Thyroid gland (tissue), 4 donors: ENCODE measurements around the gene RELT. TPM values are rescaled to one million over a fixed set of nuclear protein-coding genes. Genes with fewer than 3 reads are reported as not detected.
"Not testable (repeated sequence)": the region's sequence is repeated elsewhere in the genome, so short reads cannot be mapped to it uniquely, and the experiment has no call there.

ENCODE experiments used
- DNase-seq, 2 donors: peaks; one replicate each; pipeline ENCODE4 v3.0.0-alpha.2; 2019
- H3K27ac ChIP-seq, 3 donors: fragments of 200-600 bp; sonication (generic); 1 replicate in 2 of 3; 2 replicates in 1 of 3; pipeline ENCODE4 v1.5.1; 2016 to 2019; ENCODE audit warnings: mild to moderate bottlenecking in 1 of 3, moderate library complexity in 1 of 3
- H3K27me3 ChIP-seq: fragments of 200-600 bp; sonication (generic); one replicate; pipeline ENCODE4 v1.5.1; 2019
- H3K36me3 ChIP-seq, 2 donors: fragments of 200-600 bp; sonication (generic); one replicate each; pipeline ENCODE4 v1.5.1; 2016 to 2019
- H3K4me1 ChIP-seq, 2 donors: fragments of 200-600 bp; sonication (generic); one replicate each; pipeline ENCODE4 v1.5.1; 2017 to 2019
- H3K4me3 ChIP-seq, 3 donors: fragments of 200-600 bp; sonication (generic); replicated peaks in 1 of 3; 1 replicate in 2 of 3; 2 replicates in 1 of 3; pipeline ENCODE4 v1.5.1; 2016; ENCODE audit warnings: mild to moderate bottlenecking in 1 of 3
- H3K9me3 ChIP-seq: fragments of 200-600 bp; sonication (generic); one replicate; pipeline ENCODE4 v1.5.1; 2017
- POLR2A ChIP-seq, 2 donors: fragments of 450-650 bp; IDR thresholded peaks; one replicate each; pipeline ENCODE4 v1.6.1; 2017; ENCODE audit warnings: antibody characterized with exemption in 2 of 2, mild to moderate bottlenecking in 2 of 2, moderate library complexity in 1 of 2
- WGBS, 2 donors: methylation state at CpG; one replicate each; pipeline ENCODE4 v1.1.5; 2017; 5-methylcytosine and 5-hydroxymethylcytosine counted together
- intact Hi-C: fragments of 100-400 bp; cut with DNase I; formaldehyde crosslinking; loops from one replicate; pipeline ENCODE4 v1.15.1; 2023
- total RNA-seq, 4 donors: library from RNA; depleted of rRNA; stranded (reverse); fragments of >200 nt; gene quantifications; one replicate each; pipeline ENCODE4 v1.2.3, GENCODE V29; 2016
- TF ChIP-seq, protein P1 (sequence below), 6 experiments: fragments of 200-600 bp in 3 of 6; fragments of 450-650 bp in 3 of 6; sonication (generic) in 3 of 6; IDR thresholded peaks; one replicate each; pipeline ENCODE4 v1.5.1; 2016 to 2019; ENCODE audit warnings: antibody characterized with exemption in 6 of 6, mild to moderate bottlenecking in 2 of 6, inconsistent platforms in 1 of 6, moderate library complexity in 1 of 6

The RELT gene
- total RNA-seq, 4 donors from 2014 or later: 1.6 to 3.5 (median 1.9) TPM

DNA sequence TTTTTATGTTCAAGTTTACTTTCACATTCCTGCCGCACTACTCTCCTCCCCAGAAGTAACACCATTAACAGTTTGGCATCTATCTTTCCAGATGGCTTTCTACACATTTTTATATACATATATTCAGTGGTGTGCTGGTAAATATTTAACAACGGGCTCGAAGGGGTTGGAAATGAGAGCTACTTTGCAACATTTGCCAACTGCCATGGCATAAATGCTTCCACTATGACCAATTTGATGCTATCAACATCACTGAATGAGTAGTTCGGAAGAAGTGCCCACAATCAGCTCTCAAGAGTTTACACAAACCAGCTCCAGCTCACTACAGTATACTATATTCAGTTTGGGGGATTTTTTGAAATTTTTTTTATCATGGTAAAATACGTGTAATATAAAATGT is 55.2 kb downstream of the RELT start:
- Histone ChIP-seq H3K4me3 (no peak overlapping the region), H3K9me3 (no peaks in the 10 kb centered on the region), H3K27ac (no peak overlapping the region), H3K27me3 (no peaks in the 10 kb centered on the region), H3K4me1 (peaks cover 0 to 7% of the 10 kb centered on the region in 2 donors), H3K36me3 (no peaks in the 10 kb centered on the region)
- no peak for DNase-seq
- WGBS, 2 donors: 93 to 95% methylated on average over 5 of the region's 5 CpGs
- TF ChIP-seq, protein P1, sequence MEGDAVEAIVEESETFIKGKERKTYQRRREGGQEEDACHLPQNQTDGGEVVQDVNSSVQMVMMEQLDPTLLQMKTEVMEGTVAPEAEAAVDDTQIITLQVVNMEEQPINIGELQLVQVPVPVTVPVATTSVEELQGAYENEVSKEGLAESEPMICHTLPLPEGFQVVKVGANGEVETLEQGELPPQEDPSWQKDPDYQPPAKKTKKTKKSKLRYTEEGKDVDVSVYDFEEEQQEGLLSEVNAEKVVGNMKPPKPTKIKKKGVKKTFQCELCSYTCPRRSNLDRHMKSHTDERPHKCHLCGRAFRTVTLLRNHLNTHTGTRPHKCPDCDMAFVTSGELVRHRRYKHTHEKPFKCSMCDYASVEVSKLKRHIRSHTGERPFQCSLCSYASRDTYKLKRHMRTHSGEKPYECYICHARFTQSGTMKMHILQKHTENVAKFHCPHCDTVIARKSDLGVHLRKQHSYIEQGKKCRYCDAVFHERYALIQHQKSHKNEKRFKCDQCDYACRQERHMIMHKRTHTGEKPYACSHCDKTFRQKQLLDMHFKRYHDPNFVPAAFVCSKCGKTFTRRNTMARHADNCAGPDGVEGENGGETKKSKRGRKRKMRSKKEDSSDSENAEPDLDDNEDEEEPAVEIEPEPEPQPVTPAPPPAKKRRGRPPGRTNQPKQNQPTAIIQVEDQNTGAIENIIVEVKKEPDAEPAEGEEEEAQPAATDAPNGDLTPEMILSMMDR (IDR thresholded peaks at IDR 0.05): no peak
- no peak for TF ChIP-seq POLR2A (IDR thresholded peaks at IDR 0.05)
- intact Hi-C loops: no loop called here

- intact Hi-C loops, H3K4me1 ChIP-seq, H3K36me3 ChIP-seq, H3K9me3 ChIP-seq, H3K27ac ChIP-seq, H3K27me3 ChIP-seq, H3K4me3 ChIP-seq, DNase-seq: not testable (repeated sequence)
- 95 to 98% methylated on average over 4 of the region's 4 CpGs for WGBS, 2 donors
Observed at GRCh38 chr11:73436859-73437258, 60.7 kb downstream of the RELT start.

- intact Hi-C loops: no loop called here
- Histone ChIP-seq H3K27ac (no peak overlapping the region), H3K9me3 (no peaks in the 10 kb centered on the region), H3K36me3 (no peaks in the 10 kb centered on the region), H3K4me1 (peaks cover 0 to 9% of the 10 kb centered on the region in 2 donors), H3K4me3 (no peak overlapping the region), H3K27me3 (no peaks in the 10 kb centered on the region)
- 84 to 89% methylated on average over 5 of the region's 5 CpGs for WGBS, 2 donors
- DNase-seq: no peak
- TF ChIP-seq POLR2A (IDR thresholded peaks at IDR 0.05): no peak
- TF ChIP-seq, protein P1 (IDR thresholded peaks at IDR 0.05): no peak
Observed at GRCh38 chr11:73439002-73439843, 63.0 kb downstream of the RELT start.

DNA sequence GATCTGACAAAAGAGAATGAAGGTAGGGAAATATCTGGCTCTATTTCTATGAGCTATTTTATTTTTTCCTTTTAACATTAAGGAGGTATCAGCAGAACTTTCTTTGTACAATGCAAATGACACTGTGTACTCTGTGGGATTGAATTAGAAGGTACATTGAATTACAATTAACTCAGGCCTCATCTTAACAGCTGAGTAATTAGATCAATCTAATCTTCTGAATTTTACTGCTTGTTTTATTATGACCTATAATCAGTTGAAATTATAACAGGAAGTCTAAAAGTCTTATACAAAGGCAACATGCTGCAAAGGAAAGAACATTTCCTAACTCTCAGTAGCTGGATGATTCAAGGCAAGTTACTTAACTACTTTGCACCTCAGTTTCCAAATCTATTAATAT is 69.8 kb downstream of the RELT start:
- Histone ChIP-seq H3K4me3 (no peak overlapping the region), H3K27ac (no peak overlapping the region), H3K36me3 (no peaks in the 10 kb centered on the region), H3K9me3 (no peaks in the 10 kb centered on the region), H3K27me3 (no peaks in the 10 kb centered on the region), H3K4me1 (no peaks in the 10 kb centered on the region)
- intact Hi-C loops: no loop called here
- TF ChIP-seq POLR2A (IDR thresholded peaks at IDR 0.05): no peak
- TF ChIP-seq, protein P1 (IDR thresholded peaks at IDR 0.05): no peak
- no peak for DNase-seq

DNA sequence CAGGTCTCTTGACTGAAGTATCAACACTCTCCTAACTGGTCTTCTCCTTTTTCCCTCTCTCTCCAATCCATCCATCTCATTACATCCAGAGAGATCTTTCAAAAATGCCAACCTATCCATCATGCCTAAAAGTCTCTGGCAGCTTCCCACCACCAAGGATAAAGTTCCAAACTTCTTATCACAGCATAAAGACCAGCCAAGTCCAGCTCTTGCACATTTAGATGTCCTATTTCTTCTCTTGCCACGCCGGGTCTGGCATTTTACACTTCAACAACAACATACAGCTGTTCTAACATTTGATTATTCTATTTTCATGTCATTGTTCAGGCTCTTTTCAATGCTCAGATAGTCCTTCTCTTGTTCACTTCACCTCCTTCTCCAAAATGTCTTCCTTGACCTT is 70.6 kb downstream of the RELT start:
- no peaks in the 10 kb centered on the region for H3K4me1 ChIP-seq
- no peak for DNase-seq
- H3K27ac ChIP-seq: no peak overlapping the region
- intact Hi-C loops: no loop called here
- H3K9me3 ChIP-seq: no peaks in the 10 kb centered on the region
- no peaks in the 10 kb centered on the region for H3K36me3 ChIP-seq
- H3K4me3 ChIP-seq: no peak overlapping the region
- H3K27me3 ChIP-seq: no peaks in the 10 kb centered on the region
- no peak for TF ChIP-seq POLR2A (IDR thresholded peaks at IDR 0.05)
- TF ChIP-seq, protein P1 (IDR thresholded peaks at IDR 0.05): no peak
- 94 to 95% methylated on average over 2 of the region's 2 CpGs for WGBS, 2 donors

Other genes with a start within 250 kb of the RELT start
- 10 to 100 TPM; 13.5 to 21.7 (median 16.9) TPM for gene FCHSD2, start 234.1 kb upstream of the RELT start, total RNA-seq
- gene P2RY2, start 158.1 kb upstream of the RELT start, total RNA-seq: 10 to 100 TPM; 29.3 to 38.1 (median 37.7) TPM
- 1 to 10 TPM in 3 of 4 donors, under 1 TPM in 1; 0.93 to 4.0 (median 2.8) TPM for gene P2RY6, start 104.1 kb upstream of the RELT start, total RNA-seq
- gene ARHGEF17, start 68.1 kb upstream of the RELT start, total RNA-seq: 100 to 1,000 TPM in 1 of 4 donors, 10 to 100 TPM in 3; 54.0 to 125 (median 61.4) TPM
- 10 to 100 TPM; 32.7 to 51.0 (median 40.2) TPM for gene FAM168A, start 221.7 kb downstream of the RELT start, total RNA-seq